ENCODE measurements around the gene PPP2R1B. TPM values are rescaled to one million over a fixed set of nuclear protein-coding genes. Genes with fewer than 3 reads are reported as not detected.

Gene PPP2R1B
- 10 to 100 TPM in 3 of 4 donors, 1 to 10 TPM in 1; 9.5 to 38.4 (median 14.4) TPM for polyA plus RNA-seq
- long read RNA-seq, donor 1, full-length matches to known transcripts: 13 of 13 reads
- long read RNA-seq, donor 1, partial matches to known transcripts: 0 of 13 reads
- long read RNA-seq, donor 1, other reads (novel, unspliced or antisense): 0 of 13 reads
- long read RNA-seq, donor 2, full-length matches to known transcripts: 1 of 1 reads
- long read RNA-seq, donor 2, partial matches to known transcripts: 0 of 1 reads
- long read RNA-seq, donor 2, other reads (novel, unspliced or antisense): 0 of 1 reads
- long read RNA-seq, donor 3, full-length matches to known transcripts: 4 of 4 reads
- long read RNA-seq, donor 3, partial matches to known transcripts: 0 of 4 reads
- long read RNA-seq, donor 3, other reads (novel, unspliced or antisense): 0 of 4 reads
- long read RNA-seq, donor 4: 0 reads
- long read RNA-seq, donor 5, full-length matches to known transcripts: 3 of 8 reads
- long read RNA-seq, donor 5, partial matches to known transcripts: 5 of 8 reads
- long read RNA-seq, donor 5, other reads (novel, unspliced or antisense): 0 of 8 reads
- long read RNA-seq, donor 6, full-length matches to known transcripts: 3 of 32 reads
- long read RNA-seq, donor 6, partial matches to known transcripts: 29 of 32 reads
- long read RNA-seq, donor 6, other reads (novel, unspliced or antisense): 0 of 32 reads
- long read RNA-seq, donor 7: 0 reads
- long read RNA-seq, donor 8: 0 reads
- long read RNA-seq, donor 9, full-length matches to known transcripts: 1 of 1 reads
- long read RNA-seq, donor 9, partial matches to known transcripts: 0 of 1 reads
- long read RNA-seq, donor 9, other reads (novel, unspliced or antisense): 0 of 1 reads
- long read RNA-seq, donor 10, full-length matches to known transcripts: 4 of 4 reads
- long read RNA-seq, donor 10, partial matches to known transcripts: 0 of 4 reads
- long read RNA-seq, donor 10, other reads (novel, unspliced or antisense): 0 of 4 reads

DNA sequence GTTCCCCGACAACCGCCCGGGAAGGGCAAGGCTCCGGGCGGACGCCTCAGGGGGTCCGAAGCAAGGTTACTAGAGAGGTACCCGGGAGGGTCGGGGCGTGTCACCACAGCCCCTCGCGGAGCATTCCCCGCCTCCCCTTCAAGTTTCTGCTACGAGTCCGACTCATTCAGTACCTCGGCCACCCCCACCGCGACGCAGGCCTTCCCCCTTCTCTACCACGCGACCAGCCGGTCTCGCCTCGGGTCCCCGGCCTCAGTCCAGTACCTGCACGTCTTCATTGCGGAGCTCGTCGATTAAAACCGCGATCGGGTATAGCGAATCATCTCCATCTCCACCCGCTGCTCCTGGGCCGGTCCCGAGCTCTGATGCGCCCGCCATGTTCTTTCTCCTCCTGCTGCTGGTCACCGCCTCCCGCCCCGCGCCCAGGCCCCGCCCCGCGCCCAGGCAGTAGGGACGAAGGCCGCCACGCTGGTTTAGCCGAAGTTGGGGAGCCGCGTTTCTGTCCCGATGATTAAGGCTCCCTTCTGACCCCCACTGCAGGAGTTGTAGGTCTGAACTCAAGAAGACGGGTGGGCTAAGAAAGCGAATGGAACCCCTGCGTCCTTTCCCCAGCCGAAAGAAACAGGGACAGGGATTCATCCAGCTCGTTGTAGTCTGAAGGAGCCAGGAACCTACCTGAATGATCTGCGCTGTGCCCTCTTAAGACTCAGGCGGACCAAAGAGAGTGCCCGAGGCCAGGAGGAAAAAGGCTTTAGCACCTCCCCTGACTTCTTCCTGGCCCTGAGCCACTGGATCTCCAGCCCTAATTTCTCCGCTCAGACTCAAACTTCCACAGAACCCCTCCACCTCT is at the start of gene PPP2R1B:
Gene PPP2R1B (minus strand): TSS at position 406 of the 850 bp plus-strand sequence. CDS start 28 bp downstream, at position 378.
- no peaks in the 10 kb centered on the region for H3K9me3 ChIP-seq (ENCODE audit: control insufficient read depth in 2 of 2, insufficient read depth in 1 of 2, low read depth in 1 of 2, low read length in 1 of 2)
- 0 to 1% (median 1%) methylated on average over 46 to 61 of the region's 61 CpGs for WGBS, 3 donors

DNA sequence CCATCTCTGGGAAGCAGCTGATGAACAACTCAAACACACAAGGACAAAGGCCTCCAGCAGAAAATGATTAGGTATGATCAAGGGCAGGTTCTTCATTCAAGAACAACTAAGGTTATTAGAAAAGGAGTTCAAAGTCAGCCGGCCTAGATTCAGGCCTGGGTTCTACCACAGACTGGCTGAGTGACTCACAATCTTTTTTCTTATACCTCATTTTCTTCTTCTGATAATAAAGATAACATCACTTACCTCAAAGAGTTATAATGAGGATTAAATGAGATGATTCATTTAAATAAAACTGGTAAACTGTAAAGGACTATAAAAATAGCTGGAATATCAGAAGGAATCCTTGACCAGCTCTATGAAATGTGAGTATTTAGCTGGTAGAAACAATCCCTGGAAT is 49.3 kb upstream of the PPP2R1B start:
- 52 to 89% (median 84%) methylated on average over 1 of the region's 1 CpG for WGBS, 3 donors
- H3K36me3 ChIP-seq (ENCODE audit: control insufficient read depth in 3 of 3, insufficient read depth in 2 of 3, low read depth in 1 of 3, low read length in 3 of 3): peaks cover 0 to 13% (median 4%) of the 10 kb centered on the region in 3 donors
- no peaks in the 10 kb centered on the region for H3K9me3 ChIP-seq (ENCODE audit: control insufficient read depth in 2 of 2, insufficient read depth in 1 of 2, low read depth in 1 of 2, low read length in 1 of 2)
- no peak overlapping the region for H3K27ac ChIP-seq (ENCODE audit: low read depth in 1 of 3, low read length in 2 of 3)
- no peaks in the 10 kb centered on the region for H3K4me1 ChIP-seq (ENCODE audit: control insufficient read depth in 3 of 3, insufficient read depth in 2 of 3, low read depth in 1 of 3, low read length in 2 of 3)
- no peak for FAIRE-seq
- H3K27me3 ChIP-seq (ENCODE audit: control insufficient read depth in 3 of 3, insufficient read depth in 3 of 3, low read length in 3 of 3): no peaks in the 10 kb centered on the region
- DNase-seq: no peak
- no peak overlapping the region for H3K4me3 ChIP-seq (ENCODE audit: low read depth in 1 of 3, low read length in 3 of 3)

More for the DNA sequence above, at the start of gene PPP2R1B:
- DNase-seq (peak; percentile 82 to 92), FAIRE-seq (no peak)
- no peaks in the 10 kb centered on the region for H3K27me3 ChIP-seq (ENCODE audit: control insufficient read depth in 3 of 3, insufficient read depth in 3 of 3, low read length in 3 of 3)
- H3K4me1 ChIP-seq (ENCODE audit: control insufficient read depth in 3 of 3, insufficient read depth in 2 of 3, low read depth in 1 of 3, low read length in 2 of 3): peaks cover 3 to 17% (median 7%) of the 10 kb centered on the region in 3 donors
- peak within 1 kb of the TSS; percentile 82 to 96 (median 88) for H3K27ac ChIP-seq (ENCODE audit: low read depth in 1 of 3, low read length in 2 of 3)
- H3K4me3 ChIP-seq (ENCODE audit: low read depth in 1 of 3, low read length in 3 of 3): peak within 1 kb of the TSS; percentile 88 to 91 (median 88)
- peaks cover 0 to 12% (median 2%) of the 10 kb centered on the region in 3 donors for H3K36me3 ChIP-seq (ENCODE audit: control insufficient read depth in 3 of 3, insufficient read depth in 2 of 3, low read depth in 1 of 3, low read length in 3 of 3)

DNA sequence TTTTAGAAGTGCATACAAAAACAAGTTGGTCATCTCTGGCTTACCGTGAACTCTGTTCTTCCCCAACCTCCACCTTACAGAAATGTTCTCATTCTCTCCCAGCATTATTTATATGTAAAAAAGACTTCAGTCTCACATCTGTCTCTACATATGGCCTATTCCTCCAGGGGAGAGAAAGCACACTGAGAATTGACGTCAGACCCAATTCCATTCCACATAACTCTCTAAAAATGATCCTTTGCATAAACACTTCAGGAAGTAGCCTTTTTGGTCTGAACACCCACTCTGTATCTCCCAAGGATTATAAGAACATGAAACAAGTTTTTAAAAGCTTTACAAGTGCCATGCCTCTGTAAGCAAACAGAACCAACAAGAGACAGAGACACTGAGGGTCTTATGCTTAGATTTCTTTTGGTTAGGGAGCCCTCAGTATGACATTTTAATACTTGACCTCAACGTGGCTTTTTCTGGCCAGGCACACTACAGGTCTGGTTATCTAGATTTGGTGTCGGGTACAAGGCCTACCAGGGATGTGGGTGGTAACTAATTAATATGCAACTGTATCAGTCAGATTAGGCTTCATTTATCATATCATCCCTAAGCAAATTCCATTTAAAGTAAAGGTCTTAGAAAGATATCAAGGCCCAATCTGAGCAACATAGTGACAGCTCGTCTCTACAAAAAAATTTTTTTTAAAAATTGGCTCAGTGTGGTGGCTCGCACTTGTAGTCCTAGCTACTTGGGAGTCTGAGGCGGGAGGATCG is 48.5 kb upstream of the PPP2R1B start:
- Histone ChIP-seq H3K9me3 (ENCODE audit: control insufficient read depth in 2 of 2, insufficient read depth in 1 of 2, low read depth in 1 of 2, low read length in 1 of 2) (no peaks in the 10 kb centered on the region), H3K36me3 (ENCODE audit: control insufficient read depth in 3 of 3, insufficient read depth in 2 of 3, low read depth in 1 of 3, low read length in 3 of 3) (peaks cover 0 to 16% (median 4%) of the 10 kb centered on the region in 3 donors), H3K27me3 (ENCODE audit: control insufficient read depth in 3 of 3, insufficient read depth in 3 of 3, low read length in 3 of 3) (no peaks in the 10 kb centered on the region), H3K4me1 (ENCODE audit: control insufficient read depth in 3 of 3, insufficient read depth in 2 of 3, low read depth in 1 of 3, low read length in 2 of 3) (no peaks in the 10 kb centered on the region), H3K27ac (ENCODE audit: low read depth in 1 of 3, low read length in 2 of 3) (peak overlapping the region in 1 of 3 donors; percentile 64), H3K4me3 (ENCODE audit: low read depth in 1 of 3, low read length in 3 of 3) (no peak overlapping the region)
- 81 to 86% (median 84%) methylated on average over 8 of the region's 8 CpGs for WGBS, 3 donors
- DNase-seq: no peak
- FAIRE-seq: no peak

DNA sequence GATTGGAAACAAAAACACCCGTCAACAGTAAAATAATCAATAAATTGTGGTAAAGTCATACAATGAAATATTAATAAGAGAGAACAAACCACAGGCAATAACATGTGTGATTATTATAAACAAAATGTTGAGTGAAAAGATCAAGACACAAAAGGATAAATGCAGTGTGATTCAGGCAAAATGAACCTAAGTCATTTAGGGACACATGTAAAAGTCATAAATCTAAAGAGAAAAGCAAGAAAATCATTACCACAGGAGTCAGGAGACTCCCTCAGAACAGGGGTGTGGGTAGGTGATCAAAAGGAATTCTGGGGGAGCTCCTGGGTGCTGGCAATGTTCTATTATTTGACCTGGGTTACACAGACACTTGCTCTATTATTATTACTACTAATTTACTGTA is 47.9 kb upstream of the PPP2R1B start:
- Histone ChIP-seq H3K27ac (ENCODE audit: low read depth in 1 of 3, low read length in 2 of 3) (no peak overlapping the region), H3K4me3 (ENCODE audit: low read depth in 1 of 3, low read length in 3 of 3) (no peak overlapping the region), H3K9me3 (ENCODE audit: control insufficient read depth in 2 of 2, insufficient read depth in 1 of 2, low read depth in 1 of 2, low read length in 1 of 2) (no peaks in the 10 kb centered on the region), H3K27me3 (ENCODE audit: control insufficient read depth in 3 of 3, insufficient read depth in 3 of 3, low read length in 3 of 3) (no peaks in the 10 kb centered on the region), H3K36me3 (ENCODE audit: control insufficient read depth in 3 of 3, insufficient read depth in 2 of 3, low read depth in 1 of 3, low read length in 3 of 3) (peaks cover 0 to 16% (median 4%) of the 10 kb centered on the region in 3 donors), H3K4me1 (ENCODE audit: control insufficient read depth in 3 of 3, insufficient read depth in 2 of 3, low read depth in 1 of 3, low read length in 2 of 3) (no peaks in the 10 kb centered on the region)
- 78 to 91% (median 89%) methylated on average over 1 of the region's 1 CpG for WGBS, 3 donors
- DNase-seq: no peak
- FAIRE-seq: no peak

DNA sequence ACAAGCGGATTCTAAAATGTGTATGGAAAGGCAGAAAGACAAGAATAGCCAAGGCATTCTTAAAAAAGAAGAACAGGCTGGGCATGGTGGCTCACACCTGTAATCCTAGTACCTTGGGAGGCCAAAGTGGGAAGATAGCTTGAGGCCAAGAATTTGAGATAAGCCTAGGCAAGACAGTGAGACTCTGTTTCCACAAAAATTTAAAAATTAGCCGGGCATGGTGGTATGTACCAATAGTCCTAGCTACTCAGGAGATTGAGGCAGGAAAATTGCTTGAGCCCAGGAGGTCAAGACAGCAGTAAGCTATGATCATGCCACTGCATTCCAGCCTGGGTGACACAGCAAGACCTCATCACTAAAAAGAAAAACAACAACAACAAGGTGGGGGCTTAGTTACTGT is 46.0 kb upstream of the PPP2R1B start:
- H3K36me3 ChIP-seq (ENCODE audit: control insufficient read depth in 3 of 3, insufficient read depth in 2 of 3, low read depth in 1 of 3, low read length in 3 of 3): peaks cover 0 to 30% (median 4%) of the 10 kb centered on the region in 3 donors
- FAIRE-seq: no peak
- no peak overlapping the region for H3K4me3 ChIP-seq (ENCODE audit: low read depth in 1 of 3, low read length in 3 of 3)
- no peak overlapping the region for H3K27ac ChIP-seq (ENCODE audit: low read depth in 1 of 3, low read length in 2 of 3)
- no peaks in the 10 kb centered on the region for H3K9me3 ChIP-seq (ENCODE audit: control insufficient read depth in 2 of 2, insufficient read depth in 1 of 2, low read depth in 1 of 2, low read length in 1 of 2)
- no peak for DNase-seq
- 91 to 98% (median 97%) methylated on average over 2 of the region's 2 CpGs for WGBS, 3 donors
- H3K4me1 ChIP-seq (ENCODE audit: control insufficient read depth in 3 of 3, insufficient read depth in 2 of 3, low read depth in 1 of 3, low read length in 2 of 3): no peaks in the 10 kb centered on the region
- H3K27me3 ChIP-seq (ENCODE audit: control insufficient read depth in 3 of 3, insufficient read depth in 3 of 3, low read length in 3 of 3): no peaks in the 10 kb centered on the region

DNA sequence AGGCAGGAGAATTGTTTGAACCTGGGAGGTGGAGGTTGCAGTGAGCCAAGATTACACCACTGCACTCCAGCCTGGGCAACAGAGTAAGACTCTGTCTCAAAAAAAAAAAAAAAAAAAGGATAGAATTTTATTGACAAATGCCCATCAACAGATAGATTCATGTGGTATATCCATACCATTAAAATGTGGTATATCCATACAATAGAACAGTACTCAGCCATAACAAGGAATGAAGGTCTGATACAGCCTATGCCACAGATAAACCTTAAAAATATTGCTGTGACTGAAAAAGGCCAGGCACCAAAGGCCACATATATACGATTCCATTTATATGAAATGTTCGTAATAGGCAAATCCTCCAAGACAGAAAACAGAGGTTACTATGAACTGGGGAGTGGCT is 45.3 kb upstream of the PPP2R1B start:
- H3K4me1 ChIP-seq (ENCODE audit: control insufficient read depth in 3 of 3, insufficient read depth in 2 of 3, low read depth in 1 of 3, low read length in 2 of 3): no peaks in the 10 kb centered on the region
- FAIRE-seq (no peak), DNase-seq (no peak)
- no peaks in the 10 kb centered on the region for H3K27me3 ChIP-seq (ENCODE audit: control insufficient read depth in 3 of 3, insufficient read depth in 3 of 3, low read length in 3 of 3)
- H3K27ac ChIP-seq (ENCODE audit: low read depth in 1 of 3, low read length in 2 of 3): no peak overlapping the region
- WGBS, 3 donors: 97 to 100% (median 99%) methylated on average over 2 of the region's 2 CpGs
- peaks cover 0 to 27% (median 3%) of the 10 kb centered on the region in 3 donors for H3K36me3 ChIP-seq (ENCODE audit: control insufficient read depth in 3 of 3, insufficient read depth in 2 of 3, low read depth in 1 of 3, low read length in 3 of 3)
- H3K4me3 ChIP-seq (ENCODE audit: low read depth in 1 of 3, low read length in 3 of 3): no peak overlapping the region
- H3K9me3 ChIP-seq (ENCODE audit: control insufficient read depth in 2 of 2, insufficient read depth in 1 of 2, low read depth in 1 of 2, low read length in 1 of 2): no peaks in the 10 kb centered on the region

DNA sequence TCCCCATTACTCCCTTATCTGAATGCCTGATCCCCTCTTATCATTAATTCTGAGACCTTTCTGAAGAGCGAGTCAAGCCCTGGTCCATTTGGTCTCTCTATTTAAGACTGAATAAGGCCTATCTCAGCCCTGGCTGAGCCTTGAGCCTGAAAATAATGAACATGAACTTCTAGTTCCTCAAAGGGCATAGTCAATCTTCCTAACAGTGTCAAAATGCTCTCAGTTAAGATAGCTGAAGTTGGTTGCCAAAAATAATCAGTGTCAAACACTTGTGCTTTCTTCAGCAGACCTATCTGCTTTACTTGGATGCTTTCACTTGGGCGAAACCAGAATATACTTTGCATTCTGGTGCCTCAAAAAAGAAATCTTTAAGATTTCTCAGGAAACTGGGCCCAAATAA is 42.6 kb upstream of the PPP2R1B start:
- H3K27me3 ChIP-seq (ENCODE audit: control insufficient read depth in 3 of 3, insufficient read depth in 3 of 3, low read length in 3 of 3): no peaks in the 10 kb centered on the region
- H3K36me3 ChIP-seq (ENCODE audit: control insufficient read depth in 3 of 3, insufficient read depth in 2 of 3, low read depth in 1 of 3, low read length in 3 of 3): peaks cover 0 to 25% (median 9%) of the 10 kb centered on the region in 3 donors
- WGBS, 3 donors: 97 to 98% (median 97%) methylated on average over 2 of the region's 2 CpGs
- no peaks in the 10 kb centered on the region for H3K4me1 ChIP-seq (ENCODE audit: control insufficient read depth in 3 of 3, insufficient read depth in 2 of 3, low read depth in 1 of 3, low read length in 2 of 3)
- no peak overlapping the region for H3K27ac ChIP-seq (ENCODE audit: low read depth in 1 of 3, low read length in 2 of 3)
- no peaks in the 10 kb centered on the region for H3K9me3 ChIP-seq (ENCODE audit: control insufficient read depth in 2 of 2, insufficient read depth in 1 of 2, low read depth in 1 of 2, low read length in 1 of 2)
- FAIRE-seq (no peak), DNase-seq (no peak)
- no peak overlapping the region for H3K4me3 ChIP-seq (ENCODE audit: low read depth in 1 of 3, low read length in 3 of 3)

Data from small intestine (tissue), 16 donors.